GM12892 (cell line): Measurements from ENCODE around the gene INS.

Source experiments
- POLR2A ChIP-seq: IDR thresholded peaks from 2 replicates; pipeline ENCODE4 v1.6.1; 2011; ENCODE audit warnings: low read depth, low read length, control low read depth
- POLR2AphosphoS5 ChIP-seq: IDR thresholded peaks from 2 replicates; pipeline ENCODE4 v1.6.1; 2011; ENCODE audit warnings: low read depth, low read length, control low read depth
- TAF1 ChIP-seq: IDR thresholded peaks from 2 replicates; pipeline ENCODE4 v1.6.1; 2011; ENCODE audit warnings: low read depth, mild to moderate bottlenecking, control low read depth, low read length, borderline replicate concordance

- TF ChIP-seq POLR2A (no peak), POLR2AphosphoS5 (no peak), TAF1 (no peak)
Observed at GRCh38 chr11:2166091-2166851, 5.3 kb upstream of the INS start.
